GM12878 (cell line): ENCODE results near the gene CTSL. TPM values are rescaled to one million over a fixed set of nuclear protein-coding genes. Genes with fewer than 3 reads are reported as not detected.

ENCODE experiments used
- ATAC-seq: fragments of 200-7000 bp; cut with Tn5 transposase; 3 replicates; pipeline ENCODE4 v1.9.1; 2020; ENCODE audit warnings: mild to moderate bottlenecking, moderate library complexity
- BruUV-seq: library from RNA; stranded (reverse); fragments of 400-500 nt; replicated peaks from 2 replicates; lab custom pipeline; 2021; lab: Mats Ljungman, UMichigan
- CTCF ChIA-PET: fragments of 300-600 bp; sonication (Branson Sonifier 250); formaldehyde crosslinking; extraction: SDS; loops from one replicate; lab custom pipeline; 2021; ENCODE audit warnings: inconsistent platforms; lab: Yijun Ruan, JAX
- POLR2A ChIA-PET: fragments of 350-600 bp; formaldehyde crosslinking; extraction: SDS; loops from one replicate; lab custom pipeline; 2021; ENCODE audit warnings: inconsistent platforms; lab: Charles Lee
- RAD21 ChIA-PET: fragments of 300-600 bp; sonication (Branson Sonifier 250); formaldehyde crosslinking; loops from one replicate; lab custom pipeline; 2023; ENCODE audit warnings: antibody characterized with exemption; ENCODE audit not compliant: unreplicated experiment; lab: Charles Lee
- SMC1A ChIA-PET: fragments of 300-600 bp; sonication (Branson Sonifier 250); formaldehyde crosslinking; loops from one replicate; lab custom pipeline; 2023; ENCODE audit not compliant: unreplicated experiment, uncharacterized antibody; lab: Charles Lee
- DNase-seq: peaks from one replicate; pipeline ENCODE4 v3.0.0-alpha.2; 2011; ENCODE audit warnings: low read depth, low spot score
- FAIRE-seq: peaks from 3 replicates; lab custom pipeline; 2011; peaks lifted over from hg19 to GRCh38; lab: Jason Lieb, UNC
- H2AFZ ChIP-seq: 2 replicates; pipeline ENCODE4 v1.6.0; 2011; ENCODE audit warnings: low read depth, low read length, control low read depth; ENCODE audit not compliant: control insufficient read depth
- H3K27ac ChIP-seq: 2 replicates; pipeline ENCODE4 v1.5.1; 2011; ENCODE audit warnings: control low read depth; ENCODE audit not compliant: control insufficient read depth, insufficient read depth
- H3K27me3 ChIP-seq, 2 experiments: replicated peaks in 1 of 2; 2 replicates each; pipeline versions ENCODE4 v1.6.0 to v1.6.1; 2011; ENCODE audit warnings: low read length in 1 of 2; ENCODE audit not compliant: control insufficient read depth in 2 of 2, insufficient read depth in 2 of 2
- H3K36me3 ChIP-seq, 2 experiments: 2 replicates each; pipeline ENCODE4 v1.5.1; 2011; ENCODE audit warnings: low read length in 1 of 2; ENCODE audit not compliant: control insufficient read depth in 2 of 2, insufficient read depth in 2 of 2
- H3K4me1 ChIP-seq: 2 replicates; pipeline ENCODE4 v1.6.1; 2011; ENCODE audit warnings: mild to moderate bottlenecking, low read length, moderate library complexity, mixed read lengths; ENCODE audit not compliant: control insufficient read depth, insufficient read depth
- H3K4me2 ChIP-seq: 2 replicates; pipeline ENCODE4 v1.6.0; 2011; ENCODE audit warnings: control low read depth; ENCODE audit not compliant: control insufficient read depth, insufficient read depth
- H3K4me3 ChIP-seq: fragments of 200-600 bp; sonication (generic); 2 replicates; pipeline ENCODE4 v1.5.1; 2016
- H3K79me2 ChIP-seq: 2 replicates; pipeline ENCODE4 v1.6.0; 2011; ENCODE audit warnings: low read length; ENCODE audit not compliant: control insufficient read depth, insufficient read depth
- H3K9ac ChIP-seq: 2 replicates; pipeline ENCODE4 v1.8.0; 2011; ENCODE audit warnings: low read length, control low read depth, mixed read lengths; ENCODE audit not compliant: control insufficient read depth, insufficient read depth
- H3K9me3 ChIP-seq: replicated peaks from 3 replicates; pipeline ENCODE4 v1.5.1; 2011; ENCODE audit warnings: mild to moderate bottlenecking, low read length; ENCODE audit not compliant: control insufficient read depth, insufficient read depth
- H4K20me1 ChIP-seq: 2 replicates; pipeline ENCODE4 v1.6.0; 2011; ENCODE audit not compliant: control insufficient read depth, insufficient read depth
- CBFB ChIP-seq: IDR thresholded peaks from 2 replicates; pipeline ENCODE4 v1.6.1; 2016; ENCODE audit warnings: antibody characterized with exemption, low read depth
- GABPA ChIP-seq: IDR thresholded peaks from 2 replicates; pipeline ENCODE4 v1.6.1; 2014; ENCODE audit warnings: antibody characterized with exemption, low read depth, mild to moderate bottlenecking, inconsistent platforms
- NFXL1 ChIP-seq: fragments of 450-650 bp; IDR thresholded peaks from 2 replicates; pipeline ENCODE4 v1.6.1; 2017; ENCODE audit warnings: antibody characterized with exemption, mild to moderate bottlenecking, borderline replicate concordance
- NFYB ChIP-seq: IDR thresholded peaks from 2 replicates; pipeline ENCODE4 v1.6.1; 2011; ENCODE audit warnings: low read depth, mild to moderate bottlenecking, low read length, improper control_type of control experiment, moderate library complexity; ENCODE audit not compliant: insufficient read depth
- ZNF274 ChIP-seq: IDR thresholded peaks from one replicate; pipeline ENCODE4 v1.8.0; 2011; ENCODE audit not compliant: insufficient read length, insufficient read depth
- WGBS: methylation state at CpG from one replicate; pipeline ENCODE4 v1.1.6; 2016; ENCODE audit warnings: low lambda C conversion rate; ENCODE audit not compliant: insufficient replicate concordance, insufficient coverage; ENCODE audit errors: missing lambda C conversion rate; 5-methylcytosine and 5-hydroxymethylcytosine counted together
- in situ Hi-C: fragments of 300-500 bp; cut with MboI; formaldehyde crosslinking; loops from 9 replicates; pipeline ENCODE4 v1.14.3; 2018; ENCODE audit warnings: mixed read lengths
- intact Hi-C: fragments of 100-400 bp; cut with micrococcal nuclease; formaldehyde crosslinking; loops from one replicate; pipeline ENCODE4 v1.14.2; 2022; ENCODE audit not compliant: unreplicated experiment
- polyA plus RNA-seq, 11 experiments: library from polyadenylated mRNA; depleted of rRNA in 4 of 11; unstranded in 6 of 11; stranded (reverse) in 5 of 11; fragments of >200 nt; fragmentation: Nextera tagmentation in 4 of 11; fragmentation: Illumina TruSeq in 1 of 11; extraction: Ambion mirVana in 4 of 11; extraction: Trizol in 1 of 11; gene quantifications; 1 replicate in 1 of 11; 2 replicates in 10 of 11; pipeline versions ENCODE4 v1.2.1 to v1.2.3, GENCODE V29; 2011 to 2016; ENCODE audit warnings: inconsistent platforms in 2 of 11, missing spikeins in 2 of 11, low read depth in 1 of 11
- total RNA-seq, 4 experiments: library from RNA; depleted of rRNA in 3 of 4; stranded (reverse); fragments of >200 nt in 3 of 4; fragmentation: Illumina TruSeq in 1 of 4; extraction: Trizol in 1 of 4; gene quantifications; 2 replicates each; pipeline versions ENCODE4 v1.2.1 to v1.2.3, GENCODE V29; 2013 to 2021
- TF ChIP-seq, protein P1 (sequence below): fragments of 450-650 bp; IDR thresholded peaks from 2 replicates; pipeline ENCODE4 v1.6.1; 2016; ENCODE audit warnings: mild to moderate bottlenecking
- TF ChIP-seq, protein P2 (sequence below): fragments of 450-650 bp; IDR thresholded peaks from 2 replicates; pipeline ENCODE4 v1.6.1; 2016; ENCODE audit warnings: mild to moderate bottlenecking

CTSL gene
- total and polyA plus RNA-seq, 10 of the 15 experiments (the other 5 are each of a cell fraction or from before 2014, with no cell fraction given), result 0.24 to 0.72 TPM; not detected in 8

DNA sequence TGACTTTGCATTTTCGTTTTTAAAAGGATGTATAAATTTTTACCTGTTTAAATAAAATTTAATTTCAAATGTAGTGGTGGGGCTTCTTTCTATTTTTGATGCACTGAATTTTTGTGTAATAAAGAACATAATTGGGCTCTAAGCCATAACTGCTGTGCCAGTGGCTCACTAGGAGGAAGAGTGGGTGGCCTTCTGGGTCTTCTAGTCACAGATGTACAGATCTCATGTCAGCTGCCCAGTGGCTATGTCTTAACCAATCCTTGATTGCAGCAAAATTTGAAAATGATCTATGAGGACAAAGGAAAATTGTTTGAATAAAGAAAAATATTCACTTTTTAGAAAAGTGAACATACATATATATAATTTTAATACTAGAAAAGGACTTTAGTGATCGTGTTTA, 5.4 kb downstream of the CTSL start:
- peaks cover 0 to 3% of the 10 kb centered on the region in 2 experiments for H3K27me3 ChIP-seq
- ChIA-PET CTCF (no interaction called here), RAD21 (no interaction called here), POLR2A (no interaction called here), SMC1A (no interaction called here)
- H3K27ac ChIP-seq, result no peak overlapping the region
- H4K20me1 ChIP-seq, result no peaks in the 10 kb centered on the region
- no peaks in the 10 kb centered on the region for H3K9me3 ChIP-seq
- H3K9ac ChIP-seq, result no peak overlapping the region
- BruUV-seq, result no TSS peak
- intact Hi-C loops (no loop called here), in situ Hi-C loops (no loop called here)
- no peak overlapping the region for H2AFZ ChIP-seq
- H3K36me3 ChIP-seq, result no peaks in the 10 kb centered on the region
- no peak overlapping the region for H3K4me2 ChIP-seq
- no peaks in the 10 kb centered on the region; the same call in 1 of the 2 replicates for H3K4me1 ChIP-seq
- no peak overlapping the region for H3K4me3 ChIP-seq
- WGBS, result 0% methylated on average over 2 of the region's 2 CpGs
- DNase-seq (no peak), ATAC-seq (no peak), FAIRE-seq (no peak)
- TF ChIP-seq ZNF274 (no peak), GABPA (no peak), NFXL1 (no peak), NFYB (no peak), CBFB (no peak)
- TF ChIP-seq, protein P1, sequence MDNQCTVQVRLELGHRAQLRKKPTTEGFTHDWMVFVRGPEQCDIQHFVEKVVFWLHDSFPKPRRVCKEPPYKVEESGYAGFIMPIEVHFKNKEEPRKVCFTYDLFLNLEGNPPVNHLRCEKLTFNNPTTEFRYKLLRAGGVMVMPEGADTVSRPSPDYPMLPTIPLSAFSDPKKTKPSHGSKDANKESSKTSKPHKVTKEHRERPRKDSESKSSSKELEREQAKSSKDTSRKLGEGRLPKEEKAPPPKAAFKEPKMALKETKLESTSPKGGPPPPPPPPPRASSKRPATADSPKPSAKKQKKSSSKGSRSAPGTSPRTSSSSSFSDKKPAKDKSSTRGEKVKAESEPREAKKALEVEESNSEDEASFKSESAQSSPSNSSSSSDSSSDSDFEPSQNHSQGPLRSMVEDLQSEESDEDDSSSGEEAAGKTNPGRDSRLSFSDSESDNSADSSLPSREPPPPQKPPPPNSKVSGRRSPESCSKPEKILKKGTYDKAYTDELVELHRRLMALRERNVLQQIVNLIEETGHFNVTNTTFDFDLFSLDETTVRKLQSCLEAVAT, result no peak
- TF ChIP-seq, protein P2, sequence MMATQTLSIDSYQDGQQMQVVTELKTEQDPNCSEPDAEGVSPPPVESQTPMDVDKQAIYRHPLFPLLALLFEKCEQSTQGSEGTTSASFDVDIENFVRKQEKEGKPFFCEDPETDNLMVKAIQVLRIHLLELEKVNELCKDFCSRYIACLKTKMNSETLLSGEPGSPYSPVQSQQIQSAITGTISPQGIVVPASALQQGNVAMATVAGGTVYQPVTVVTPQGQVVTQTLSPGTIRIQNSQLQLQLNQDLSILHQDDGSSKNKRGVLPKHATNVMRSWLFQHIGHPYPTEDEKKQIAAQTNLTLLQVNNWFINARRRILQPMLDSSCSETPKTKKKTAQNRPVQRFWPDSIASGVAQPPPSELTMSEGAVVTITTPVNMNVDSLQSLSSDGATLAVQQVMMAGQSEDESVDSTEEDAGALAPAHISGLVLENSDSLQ, result no peak
- H3K79me2 ChIP-seq, result no peaks in the 10 kb centered on the region
